Fibroblast of villous mesenchyme (primary cell): Measurements from ENCODE around the gene TPPP. TPM values are rescaled to one million over a fixed set of nuclear protein-coding genes. Genes with fewer than 3 reads are reported as not detected.
"Not testable (repeated sequence)": the region's sequence is repeated elsewhere in the genome, so short reads cannot be mapped to it uniquely, and the experiment has no call there.

Experiments used
- DNase-seq: peaks from one replicate; pipeline ENCODE4 v3.0.0-alpha.2; 2010; ENCODE audit warnings: low read depth
- H3K4me3 ChIP-seq: 2 replicates; pipeline ENCODE4 v1.5.1; 2011; ENCODE audit warnings: low read depth, mild to moderate bottlenecking, low read length
- total RNA-seq: library from RNA; depleted of rRNA; stranded (reverse); fragments of >200 nt; gene quantifications from 2 replicates; pipeline ENCODE4 v1.2.3, GENCODE V29; 2012
- TF ChIP-seq, protein P1 (sequence below): IDR thresholded peaks from 2 replicates; pipeline ENCODE4 v1.5.1; 2012; ENCODE audit warnings: low read depth, mild to moderate bottlenecking, low read length; ENCODE audit not compliant: insufficient read depth

TPPP gene
- under 0.01 TPM in 2 replicates for total RNA-seq

GRCh38 chr5:693271-694041, at the start of gene TPPP:
Gene TPPP, minus strand, starts transcription at chr5:693352. Its CDS starts 15,292 bp downstream, at chr5:678060.
- peak within 1 kb of the TSS; percentile 39 for H3K4me3 ChIP-seq
- DNase-seq, result peak; percentile 53

- H3K4me3 ChIP-seq, DNase-seq: not testable (repeated sequence)
These were observed 49.1 kb upstream of the TPPP start for GRCh38 chr5:742276-742675.

GRCh38 chr5:734145-734544, 41.0 kb upstream of the TPPP start:
- not testable (repeated sequence) for H3K4me3 ChIP-seq, DNase-seq

GRCh38 chr5:732754-733454, 39.8 kb upstream of the TPPP start:
- DNase-seq, H3K4me3 ChIP-seq: not testable (repeated sequence)

GRCh38 chr5:729225-729624, 36.1 kb upstream of the TPPP start:
- not testable (repeated sequence) for H3K4me3 ChIP-seq, DNase-seq

DNA sequence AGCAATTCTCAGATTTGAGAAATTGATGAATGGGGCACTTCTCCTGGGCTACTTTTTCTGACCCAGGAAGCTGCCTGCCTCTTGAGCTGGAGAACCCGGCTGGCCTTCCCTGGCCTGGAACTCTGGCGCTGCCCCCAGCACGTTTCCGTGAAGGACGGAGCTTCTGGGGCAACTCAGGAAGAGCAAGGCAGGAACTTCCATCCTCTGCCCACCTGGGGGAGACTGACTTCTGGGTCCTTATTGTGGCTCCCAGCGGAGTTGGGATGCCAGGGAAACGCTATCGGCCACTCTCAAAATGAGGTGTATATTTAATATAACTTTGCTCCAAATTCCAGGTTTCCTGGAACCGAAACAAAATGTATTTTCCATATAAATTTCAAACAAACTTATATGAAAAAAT, 33.9 kb upstream of the TPPP start:
- H3K4me3 ChIP-seq, DNase-seq: not testable (repeated sequence)

DNA sequence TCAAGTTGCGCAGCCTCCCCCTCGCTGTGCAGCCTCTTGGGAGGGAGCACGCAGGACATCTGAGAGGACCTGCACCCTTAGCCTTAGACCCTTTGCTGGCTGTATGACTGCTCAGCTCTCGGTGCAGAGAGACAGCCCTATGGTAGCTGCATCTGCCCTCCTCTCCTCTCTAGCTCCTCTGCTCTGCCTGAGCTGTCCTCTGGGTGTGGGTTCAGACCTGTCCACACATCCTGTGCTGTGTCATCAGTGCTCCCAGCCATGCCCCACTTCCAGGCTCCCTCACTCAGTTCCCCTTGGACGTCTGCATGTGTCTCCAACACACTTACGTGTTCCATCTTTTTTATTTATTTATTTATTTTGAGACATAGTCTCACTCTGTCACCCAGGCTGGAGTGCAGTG, 30.7 kb upstream of the TPPP start:
- H3K4me3 ChIP-seq, DNase-seq: not testable (repeated sequence)

DNA sequence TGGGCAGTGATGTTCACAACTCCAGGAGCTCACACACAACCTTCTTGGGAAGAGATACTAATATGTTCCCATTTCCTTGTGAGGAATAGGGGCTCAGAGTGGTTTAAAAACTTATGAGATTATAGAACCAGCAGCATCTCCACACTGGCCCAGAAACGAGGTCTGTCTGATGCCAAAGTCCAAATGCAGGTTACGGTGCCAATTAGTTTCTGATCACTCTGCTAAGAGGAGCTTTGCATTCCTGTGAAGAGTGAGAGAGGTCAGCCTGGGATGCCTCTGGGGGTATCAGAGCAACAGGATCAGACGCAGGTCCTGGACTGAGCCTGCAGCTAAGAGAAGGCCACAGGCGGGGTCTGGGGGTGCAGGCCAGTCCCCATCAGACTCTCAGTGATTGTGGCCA, 30.2 kb upstream of the TPPP start:
- H3K4me3 ChIP-seq, DNase-seq: not testable (repeated sequence)

GRCh38 chr5:719379-719778, 26.2 kb upstream of the TPPP start:
- not testable (repeated sequence) for H3K4me3 ChIP-seq, DNase-seq

GRCh38 chr5:717143-717542, 24.0 kb upstream of the TPPP start:
- DNase-seq, result peak; percentile 9
- TF ChIP-seq, protein P1, sequence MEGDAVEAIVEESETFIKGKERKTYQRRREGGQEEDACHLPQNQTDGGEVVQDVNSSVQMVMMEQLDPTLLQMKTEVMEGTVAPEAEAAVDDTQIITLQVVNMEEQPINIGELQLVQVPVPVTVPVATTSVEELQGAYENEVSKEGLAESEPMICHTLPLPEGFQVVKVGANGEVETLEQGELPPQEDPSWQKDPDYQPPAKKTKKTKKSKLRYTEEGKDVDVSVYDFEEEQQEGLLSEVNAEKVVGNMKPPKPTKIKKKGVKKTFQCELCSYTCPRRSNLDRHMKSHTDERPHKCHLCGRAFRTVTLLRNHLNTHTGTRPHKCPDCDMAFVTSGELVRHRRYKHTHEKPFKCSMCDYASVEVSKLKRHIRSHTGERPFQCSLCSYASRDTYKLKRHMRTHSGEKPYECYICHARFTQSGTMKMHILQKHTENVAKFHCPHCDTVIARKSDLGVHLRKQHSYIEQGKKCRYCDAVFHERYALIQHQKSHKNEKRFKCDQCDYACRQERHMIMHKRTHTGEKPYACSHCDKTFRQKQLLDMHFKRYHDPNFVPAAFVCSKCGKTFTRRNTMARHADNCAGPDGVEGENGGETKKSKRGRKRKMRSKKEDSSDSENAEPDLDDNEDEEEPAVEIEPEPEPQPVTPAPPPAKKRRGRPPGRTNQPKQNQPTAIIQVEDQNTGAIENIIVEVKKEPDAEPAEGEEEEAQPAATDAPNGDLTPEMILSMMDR, result no peak
- no peak overlapping the region for H3K4me3 ChIP-seq

DNA sequence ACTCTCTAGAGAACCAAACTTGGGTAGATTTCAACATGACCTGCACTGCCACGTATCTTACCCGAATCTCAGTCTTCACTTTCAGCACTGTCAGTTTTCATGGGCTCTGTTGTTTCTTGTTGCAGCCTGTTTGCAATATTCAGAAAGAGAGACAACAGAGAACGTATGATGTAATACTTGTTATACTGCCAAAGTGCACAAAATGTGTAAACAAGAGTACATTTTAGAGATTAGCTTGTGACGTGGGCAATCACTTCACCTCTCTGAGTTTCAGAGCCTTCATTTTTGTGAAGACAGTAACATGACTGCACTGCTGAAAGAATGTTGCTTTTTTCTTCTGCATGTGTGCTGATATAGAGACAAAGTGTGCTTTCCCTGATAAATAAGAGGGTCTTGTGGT, 23.6 kb upstream of the TPPP start:
- not testable (repeated sequence) for H3K4me3 ChIP-seq
- DNase-seq, result peak; percentile 47

- not testable (repeated sequence) for H3K4me3 ChIP-seq, DNase-seq
These were observed 22.5 kb upstream of the TPPP start for GRCh38 chr5:715636-716035.

GRCh38 chr5:714215-715118, 21.3 kb upstream of the TPPP start:
- not testable (repeated sequence) for DNase-seq, H3K4me3 ChIP-seq

DNA sequence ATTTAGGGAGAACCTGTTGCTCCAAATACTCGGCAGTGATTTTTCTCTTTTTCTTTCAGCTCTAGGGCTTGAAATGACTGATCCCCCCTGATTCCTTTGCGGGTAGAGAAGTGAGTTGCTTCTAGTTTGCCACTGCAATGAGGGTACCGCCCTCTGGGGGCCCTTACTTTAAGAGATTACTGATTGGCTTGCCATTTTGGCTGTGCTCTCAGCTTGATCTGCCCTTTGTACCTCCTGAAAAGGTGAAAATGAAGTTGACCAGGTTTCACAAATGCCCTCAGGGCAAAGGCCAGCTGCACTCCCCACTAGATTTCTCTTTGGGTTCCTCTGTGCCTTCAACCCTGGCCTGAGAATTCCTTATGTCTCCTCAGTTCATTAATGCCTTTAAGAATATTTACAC, 20.5 kb upstream of the TPPP start:
- not testable (repeated sequence) for DNase-seq, H3K4me3 ChIP-seq

DNA sequence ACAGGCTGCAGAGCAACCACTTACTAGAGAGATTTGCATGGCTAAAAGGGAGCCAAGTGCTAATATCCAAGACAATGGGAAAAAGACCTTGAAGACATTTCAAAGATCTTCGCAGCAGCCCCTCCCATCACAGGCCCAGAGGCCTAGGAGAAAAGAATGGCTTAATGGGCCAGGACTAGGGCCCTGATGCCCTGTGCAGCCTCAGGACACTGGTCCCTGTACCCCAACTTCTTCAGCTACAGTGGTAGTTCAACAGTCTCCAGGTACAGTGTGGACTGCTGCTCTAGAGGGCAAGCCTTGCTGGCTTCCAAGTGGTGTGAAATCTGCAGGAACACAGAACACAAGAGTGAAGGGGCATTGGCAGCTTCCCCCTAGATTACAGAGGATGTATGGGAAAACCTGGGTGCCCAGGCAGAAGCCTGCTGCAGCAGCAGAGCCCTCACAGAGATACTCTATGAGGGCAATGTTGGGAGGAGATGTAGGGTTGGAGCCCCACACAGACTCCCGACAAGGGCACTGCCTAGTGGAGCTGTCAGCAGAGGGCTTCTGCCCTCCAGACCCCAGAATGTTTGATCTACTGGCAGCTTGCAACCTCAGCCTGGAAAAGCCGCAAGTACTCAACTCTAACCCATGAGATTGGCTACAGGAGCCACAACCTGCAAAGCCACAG, 15.8 kb upstream of the TPPP start:
- DNase-seq, H3K4me3 ChIP-seq: not testable (repeated sequence)

GRCh38 chr5:708374-708773, 15.2 kb upstream of the TPPP start:
- not testable (repeated sequence) for H3K4me3 ChIP-seq, DNase-seq

DNA sequence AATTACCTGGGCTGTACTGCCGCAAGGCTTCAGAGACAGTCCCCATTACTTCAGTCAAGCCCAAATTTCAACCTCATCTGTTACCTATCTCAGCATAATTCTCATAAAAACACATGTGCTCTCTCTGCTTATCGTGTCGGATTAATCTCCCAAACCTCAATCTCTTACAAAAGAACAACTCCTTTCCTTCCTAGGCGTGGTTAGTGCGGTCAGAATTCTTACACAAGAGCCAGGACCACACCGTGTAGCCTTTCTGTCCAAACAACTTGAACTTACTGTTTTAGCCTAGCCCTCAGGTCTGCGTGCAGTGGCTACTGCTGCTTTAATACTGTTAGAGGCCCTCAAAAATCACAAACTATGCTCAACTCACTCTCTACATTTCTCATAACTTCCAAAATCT, 13.0 kb upstream of the TPPP start:
- DNase-seq, H3K4me3 ChIP-seq: not testable (repeated sequence)
